GM21825 (cell line): ENCODE results near the gene MMAA.
"Not testable (repeated sequence)": the region's sequence is repeated elsewhere in the genome, so short reads cannot be mapped to it uniquely, and the experiment has no call there.

Source experiments
- ATAC-seq: cut with Tn5 transposase; IDR thresholded peaks from one replicate; pipeline ENCODE4 v1.9.1; 2021; ENCODE audit warnings: mild to moderate bottlenecking, moderate library complexity; ENCODE audit not compliant: unreplicated experiment

MMAA gene

GRCh38 chr4:145618932-145619638 is at the start of gene MMAA:
Gene MMAA (plus strand): TSS chr4:145619385. CDS start chr4:145639140, 19,755 bp downstream.
- ATAC-seq = peak; percentile 89

DNA sequence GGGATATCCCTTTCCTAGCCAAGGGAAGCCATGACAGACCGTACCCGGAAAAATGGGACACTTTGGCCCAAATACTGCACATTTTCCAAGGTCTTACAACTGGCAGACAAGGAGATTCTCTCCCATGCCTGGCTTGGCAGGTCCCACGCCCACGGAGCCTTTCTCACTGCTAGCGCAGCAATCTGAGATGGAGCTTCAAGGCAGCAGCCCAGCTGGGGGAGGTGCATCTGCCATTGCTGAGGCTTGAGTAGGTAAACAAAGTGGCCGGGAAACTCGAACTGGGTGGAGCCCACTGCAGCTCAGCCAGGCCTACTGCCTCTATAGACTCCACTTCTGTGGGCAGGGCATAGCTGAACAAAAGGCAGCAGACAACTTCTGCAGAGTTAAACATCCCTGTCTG is 44.6 kb upstream of the MMAA start:
- ATAC-seq = not testable (repeated sequence)

DNA sequence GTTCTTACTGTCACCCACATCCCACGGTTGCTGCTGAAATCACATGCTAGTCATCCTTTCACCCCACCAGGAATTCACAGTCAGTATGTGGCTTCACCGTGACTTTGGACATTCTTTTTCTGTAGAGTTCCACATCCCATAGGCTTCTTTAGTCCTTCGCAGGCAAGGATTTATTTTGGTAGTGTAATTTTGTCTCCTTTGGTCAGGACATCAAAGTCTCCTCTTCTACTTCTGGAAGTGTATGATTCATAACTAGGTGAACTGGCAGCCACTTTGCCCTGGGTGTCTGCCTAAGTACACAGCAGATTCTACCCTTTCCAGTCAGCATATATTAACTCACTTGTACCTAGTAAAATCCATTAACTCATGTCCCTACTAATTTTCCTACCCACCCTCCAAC is 38.3 kb upstream of the MMAA start:
- no peak for ATAC-seq

DNA sequence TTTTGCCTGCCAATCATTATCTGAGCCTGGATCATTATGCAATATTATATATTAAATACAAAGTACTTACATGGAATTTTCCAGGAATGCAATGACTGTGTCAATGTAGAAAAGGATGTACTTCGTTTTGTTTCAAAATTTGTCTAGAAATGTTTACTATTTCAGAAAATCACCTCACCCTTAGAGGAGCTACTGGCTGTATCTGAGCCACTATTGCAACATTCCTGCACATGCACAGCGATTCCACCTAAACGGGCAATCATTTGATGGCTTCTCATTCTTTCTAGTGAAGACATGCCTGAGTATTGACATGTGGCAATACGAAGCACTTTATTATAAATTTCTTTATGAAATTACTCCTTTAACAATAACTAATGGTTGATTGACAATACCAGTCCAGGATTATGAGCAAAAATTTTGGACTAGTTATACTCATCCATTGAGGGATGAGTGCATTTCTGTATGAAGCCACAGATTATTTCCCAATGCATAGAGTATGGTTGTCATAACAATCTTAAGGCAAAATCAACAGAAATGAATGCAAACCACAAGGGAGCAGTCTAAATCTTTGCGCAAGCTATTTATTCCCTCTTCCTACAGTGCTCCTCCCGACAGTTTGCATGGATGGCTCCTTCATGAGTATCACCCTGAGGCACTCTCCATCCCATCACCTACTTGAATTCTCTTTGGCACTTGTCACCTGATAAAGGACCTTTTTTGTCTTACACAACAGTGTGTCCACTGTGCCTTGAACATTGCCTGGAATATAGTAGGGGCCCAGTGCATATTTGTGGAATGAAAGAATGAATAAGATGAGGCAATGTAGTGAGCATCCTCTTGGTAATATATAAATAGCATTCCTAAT is 35.8 kb upstream of the MMAA start:
- no peak for ATAC-seq

GRCh38 chr4:145587088-145587754 is 32.0 kb upstream of the MMAA start:
- ATAC-seq = no peak

GRCh38 chr4:145589381-145589780 is 29.8 kb upstream of the MMAA start:
- not testable (repeated sequence) for ATAC-seq

- ATAC-seq = no peak
Measured at GRCh38 chr4:145589916-145590702, 29.1 kb upstream of the MMAA start.

- ATAC-seq = no peak
Measured at GRCh38 chr4:145602129-145602760, 16.9 kb upstream of the MMAA start.

DNA sequence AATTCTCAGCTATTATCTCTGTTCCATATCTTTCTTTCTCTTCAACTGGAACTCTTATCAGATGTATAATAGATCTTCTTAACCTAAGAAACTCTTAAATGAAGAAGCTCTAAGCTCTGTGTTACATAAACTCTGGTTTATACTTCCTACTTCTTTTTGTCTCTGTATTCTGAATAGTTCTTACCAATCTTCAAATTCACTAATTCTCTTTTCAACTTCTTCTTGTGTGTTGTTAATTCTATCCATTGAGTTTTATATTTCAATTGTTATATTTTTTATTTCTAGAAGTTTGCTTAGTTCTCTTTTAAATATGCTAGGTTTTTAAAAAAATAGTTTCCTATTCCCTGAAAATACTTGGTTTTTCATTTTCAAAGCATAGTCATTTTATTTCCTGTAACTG is 13.2 kb upstream of the MMAA start:
- ATAC-seq = no peak

- no peak for ATAC-seq
Measured at GRCh38 chr4:145609481-145610427, 9.4 kb upstream of the MMAA start.

DNA sequence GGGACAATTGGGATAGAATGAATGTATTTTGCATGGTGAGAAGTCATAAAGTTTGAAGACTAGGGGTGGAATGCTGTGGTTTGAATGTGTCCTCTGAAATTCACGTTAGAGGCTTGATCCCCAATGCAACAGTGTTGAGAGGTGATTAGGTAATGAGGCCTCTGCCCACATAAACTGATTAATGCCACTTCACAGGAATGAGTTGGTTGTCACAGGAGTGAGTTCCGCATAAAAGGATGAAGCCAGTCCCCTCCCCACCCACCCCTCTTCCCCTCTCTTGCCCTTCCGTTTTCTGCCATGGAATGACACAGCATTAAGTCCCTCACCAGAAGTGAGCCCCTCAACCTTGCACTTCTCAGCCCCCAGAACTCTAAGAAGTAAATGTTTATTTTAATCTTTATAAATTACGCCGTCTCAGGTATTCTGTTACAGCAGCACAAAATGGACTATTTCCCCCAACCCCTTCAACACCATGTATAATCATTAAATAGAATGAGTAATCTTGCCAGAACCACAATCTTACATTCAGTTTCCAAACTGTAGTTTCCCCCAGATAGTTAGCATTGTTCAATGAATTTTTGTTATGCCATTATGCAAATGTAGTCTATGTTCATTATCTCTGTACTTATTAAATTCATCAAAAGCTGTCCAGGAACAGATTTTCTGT is 5.5 kb upstream of the MMAA start:
- peak; percentile 43 for ATAC-seq

- no peak for ATAC-seq
Measured at GRCh38 chr4:145614233-145614610, 5.0 kb upstream of the MMAA start.

DNA sequence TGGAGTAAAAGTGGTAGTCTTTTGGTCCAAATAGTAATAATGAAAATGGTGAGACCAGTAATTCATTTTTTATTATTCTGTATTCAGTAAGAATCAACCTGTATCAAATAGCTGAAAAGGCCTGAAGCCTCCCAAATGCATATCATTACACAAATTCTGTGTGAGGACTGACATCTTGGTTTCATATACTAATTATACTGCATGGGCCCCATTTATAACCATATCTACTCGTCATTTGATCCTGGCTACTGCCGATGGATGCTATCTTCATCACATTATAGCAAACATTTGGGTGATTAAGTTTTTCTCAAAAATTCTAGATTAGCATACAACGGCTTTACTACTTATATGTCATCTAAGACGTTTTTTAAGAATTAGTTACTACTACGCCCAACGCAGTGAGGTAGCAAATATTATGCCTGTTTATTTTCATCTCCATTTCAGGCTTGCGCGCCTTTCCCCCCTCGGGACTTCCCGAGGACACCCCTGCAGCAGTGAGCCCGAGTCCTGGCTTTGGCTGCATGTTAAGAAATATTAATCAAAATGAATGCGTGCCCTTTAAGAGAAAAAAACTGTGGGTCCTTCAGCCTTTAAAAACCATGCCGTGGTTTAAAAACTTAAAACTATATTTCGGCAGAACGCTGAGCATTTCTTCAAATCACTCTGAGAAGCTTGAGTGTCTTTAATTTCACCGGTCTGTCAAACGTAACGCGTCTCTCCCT is 814 bp upstream of the MMAA start:
- no peak for ATAC-seq

GRCh38 chr4:145619639-145619996 is 433 bp downstream of the MMAA start:
- peak; percentile 47 for ATAC-seq

GRCh38 chr4:145622067-145622466 is 2.9 kb downstream of the MMAA start:
- not testable (repeated sequence) for ATAC-seq

DNA sequence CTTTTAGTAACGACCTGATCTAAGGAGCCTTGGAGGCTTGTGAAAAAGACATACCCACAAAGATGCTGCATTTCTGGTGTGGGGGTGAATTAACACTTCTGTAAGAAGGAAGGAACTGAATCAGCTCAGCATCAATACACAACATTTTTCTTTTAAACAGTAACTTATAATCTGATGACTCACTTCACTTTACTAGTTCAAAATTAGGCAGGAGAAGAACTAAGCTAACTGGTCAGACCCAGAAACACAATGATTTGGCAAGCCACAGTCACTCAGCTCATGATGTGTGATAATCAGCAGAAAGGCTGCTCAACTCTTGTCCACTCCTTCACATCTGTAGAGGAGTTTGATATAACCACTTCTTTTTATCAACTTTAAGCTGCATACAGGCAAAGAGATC is 4.6 kb downstream of the MMAA start:
- peak; percentile 30 for ATAC-seq

- ATAC-seq = no peak
Measured at GRCh38 chr4:145625677-145626622, 6.8 kb downstream of the MMAA start.
